ENCODE data around the gene SCYGR1. TPM values are rescaled to one million over a fixed set of nuclear protein-coding genes. Genes with fewer than 3 reads are reported as not detected.

SCYGR1 gene
- total RNA-seq, 3 donors from 2014 or later, result not detected

DNA sequence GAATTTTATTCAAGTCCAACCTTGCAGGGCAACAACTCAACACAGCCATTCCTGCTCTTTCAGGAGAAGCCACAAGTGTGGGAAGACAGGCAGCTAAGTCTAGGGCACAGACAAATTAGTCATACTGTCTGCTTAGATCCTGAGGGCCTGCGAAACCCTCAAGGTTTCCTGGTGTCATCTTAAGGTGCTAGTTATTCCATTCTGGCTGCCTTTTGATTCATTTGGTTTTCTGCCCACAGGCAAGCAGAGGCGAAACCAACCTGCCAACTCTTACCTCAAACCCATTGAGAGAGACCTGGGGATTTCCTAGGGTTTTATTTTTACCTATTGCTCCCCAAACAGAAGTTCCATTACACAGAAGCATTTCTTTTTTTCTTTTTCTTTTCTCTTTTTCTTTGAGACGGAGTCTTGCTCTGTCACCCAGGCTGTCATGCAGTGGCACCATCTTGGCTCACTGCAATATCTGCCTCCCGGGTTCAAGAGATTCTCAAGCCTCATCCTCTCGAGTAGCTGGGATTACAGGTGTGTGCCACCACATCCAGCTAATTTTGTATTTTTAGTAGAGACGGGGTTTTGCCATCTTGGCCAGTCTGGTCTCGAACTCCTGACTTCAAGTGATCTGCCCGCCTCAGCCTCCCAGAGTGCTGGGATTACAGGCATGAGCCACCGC is 23.7 kb upstream of the SCYGR1 start:
- no peaks in the 10 kb centered on the region for H3K36me3 Mint-ChIP-seq (ENCODE audit: insufficient read depth)
- peak overlapping the region; percentile 44 for H3K4me3 Mint-ChIP-seq
- no peaks in the 10 kb centered on the region for H3K9me3 Mint-ChIP-seq
- peaks cover 57% of the 10 kb centered on the region for H3K4me1 Mint-ChIP-seq (ENCODE audit: low read depth)
- peak; percentile 42 for DNase-seq
- no peaks in the 10 kb centered on the region for H3K27me3 Mint-ChIP-seq (ENCODE audit: low read depth)
- peak; percentile 93 to 95 for ATAC-seq

DNA sequence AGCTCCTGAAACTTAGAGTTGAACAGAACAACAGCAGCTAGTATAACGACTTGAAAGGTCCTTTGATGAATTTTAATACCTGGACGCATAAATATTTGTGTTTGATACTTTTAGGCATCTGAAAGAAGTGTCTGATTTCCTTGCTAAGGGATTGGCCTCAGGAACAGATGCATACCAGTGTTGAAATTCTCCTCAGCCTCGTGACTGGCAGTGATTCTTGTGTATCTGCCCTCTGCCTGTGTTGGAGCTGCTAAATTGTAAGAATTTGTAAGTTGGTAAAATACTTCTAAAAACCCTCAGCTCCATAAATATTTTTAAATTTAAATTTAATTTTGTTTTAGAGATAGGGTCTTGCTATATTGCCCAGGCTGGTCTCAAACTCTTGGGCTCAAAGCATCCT is 22.4 kb upstream of the SCYGR1 start:
- no peak overlapping the region for H3K4me3 Mint-ChIP-seq
- DNase-seq (no peak), ATAC-seq (no peak)
- H3K27me3 Mint-ChIP-seq (ENCODE audit: low read depth), result no peaks in the 10 kb centered on the region
- peaks cover 58% of the 10 kb centered on the region for H3K4me1 Mint-ChIP-seq (ENCODE audit: low read depth)
- no peaks in the 10 kb centered on the region for H3K9me3 Mint-ChIP-seq
- H3K36me3 Mint-ChIP-seq (ENCODE audit: insufficient read depth), result no peaks in the 10 kb centered on the region

DNA sequence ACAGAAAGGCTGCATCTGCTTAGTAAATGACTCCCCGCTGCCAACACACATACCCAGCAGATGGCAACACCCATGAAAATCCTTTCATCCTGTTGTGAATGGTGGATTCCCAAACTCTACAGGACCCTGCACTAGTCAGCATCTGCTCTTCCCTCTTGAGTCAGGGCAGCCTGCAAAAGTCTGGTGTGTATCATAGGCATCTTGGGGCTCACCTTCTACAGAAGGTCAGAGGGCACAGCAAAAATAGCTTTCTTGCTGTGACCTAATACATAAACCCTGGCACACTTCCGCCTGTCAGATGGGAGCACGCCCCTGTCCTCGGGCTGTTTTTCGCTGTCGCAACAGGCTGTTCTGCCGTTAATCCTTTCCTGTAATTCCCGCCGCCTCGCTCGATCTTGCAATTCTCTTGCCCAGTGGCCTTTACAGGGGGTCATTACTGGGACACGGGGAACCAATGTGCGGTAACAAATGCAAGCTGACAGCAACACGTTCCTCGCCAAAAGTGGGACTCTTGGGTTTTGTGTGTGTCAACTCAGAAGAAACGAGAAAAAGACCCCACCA is 19.9 kb upstream of the SCYGR1 start:
- ATAC-seq (no peak), DNase-seq (no peak)
- no peaks in the 10 kb centered on the region for H3K9me3 Mint-ChIP-seq
- H3K4me1 Mint-ChIP-seq (ENCODE audit: low read depth), result peaks cover 54% of the 10 kb centered on the region
- no peaks in the 10 kb centered on the region for H3K36me3 Mint-ChIP-seq (ENCODE audit: insufficient read depth)
- H3K27me3 Mint-ChIP-seq (ENCODE audit: low read depth), result no peaks in the 10 kb centered on the region
- H3K4me3 Mint-ChIP-seq, result no peak overlapping the region

DNA sequence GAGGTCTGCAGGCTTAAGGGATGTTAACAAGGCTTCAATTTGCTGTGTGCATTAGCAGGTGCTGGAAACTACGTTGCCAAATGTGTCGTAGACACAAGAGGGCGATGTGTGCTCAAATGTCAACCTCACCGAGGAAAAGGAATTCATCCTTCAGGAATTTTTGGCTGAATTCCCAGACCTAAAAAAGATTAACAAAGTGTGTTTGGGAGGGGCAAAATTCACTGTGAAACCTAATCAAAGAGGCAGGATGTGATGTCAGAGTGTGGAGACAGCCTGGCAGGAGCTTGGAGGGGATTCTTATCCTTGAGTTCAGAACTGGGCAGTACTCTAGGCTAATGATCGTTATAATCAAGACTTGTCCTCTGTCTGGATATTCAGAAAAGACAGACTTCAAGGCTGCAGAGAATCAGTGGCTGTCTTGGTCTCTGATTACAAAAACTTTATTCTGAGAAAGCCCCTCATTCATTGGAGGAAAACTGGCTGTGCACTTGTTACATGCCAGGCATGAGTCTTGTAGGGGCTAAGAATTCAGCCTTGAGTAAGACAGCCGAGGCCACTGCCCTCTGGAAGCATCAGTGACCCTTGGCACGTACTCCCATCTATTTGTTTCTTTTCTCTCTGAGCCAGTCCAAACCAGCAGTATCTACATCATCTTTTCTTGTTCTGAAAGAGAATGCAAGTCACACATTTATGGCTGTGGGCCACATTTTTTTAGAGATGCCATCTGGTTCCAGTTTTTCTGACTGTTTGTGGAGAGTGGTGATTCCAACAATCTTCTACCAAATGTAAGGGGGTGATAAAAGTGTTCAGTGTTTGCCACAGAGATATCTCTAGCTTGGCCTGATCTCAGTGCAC is 18.7 kb upstream of the SCYGR1 start:
- no peaks in the 10 kb centered on the region for H3K36me3 Mint-ChIP-seq (ENCODE audit: insufficient read depth)
- H3K9me3 Mint-ChIP-seq, result no peaks in the 10 kb centered on the region
- DNase-seq (no peak), ATAC-seq (no peak)
- H3K27me3 Mint-ChIP-seq (ENCODE audit: low read depth), result peaks cover under 1% of the 10 kb centered on the region
- H3K4me3 Mint-ChIP-seq, result no peak overlapping the region
- H3K4me1 Mint-ChIP-seq (ENCODE audit: low read depth), result peaks cover 42% of the 10 kb centered on the region

DNA sequence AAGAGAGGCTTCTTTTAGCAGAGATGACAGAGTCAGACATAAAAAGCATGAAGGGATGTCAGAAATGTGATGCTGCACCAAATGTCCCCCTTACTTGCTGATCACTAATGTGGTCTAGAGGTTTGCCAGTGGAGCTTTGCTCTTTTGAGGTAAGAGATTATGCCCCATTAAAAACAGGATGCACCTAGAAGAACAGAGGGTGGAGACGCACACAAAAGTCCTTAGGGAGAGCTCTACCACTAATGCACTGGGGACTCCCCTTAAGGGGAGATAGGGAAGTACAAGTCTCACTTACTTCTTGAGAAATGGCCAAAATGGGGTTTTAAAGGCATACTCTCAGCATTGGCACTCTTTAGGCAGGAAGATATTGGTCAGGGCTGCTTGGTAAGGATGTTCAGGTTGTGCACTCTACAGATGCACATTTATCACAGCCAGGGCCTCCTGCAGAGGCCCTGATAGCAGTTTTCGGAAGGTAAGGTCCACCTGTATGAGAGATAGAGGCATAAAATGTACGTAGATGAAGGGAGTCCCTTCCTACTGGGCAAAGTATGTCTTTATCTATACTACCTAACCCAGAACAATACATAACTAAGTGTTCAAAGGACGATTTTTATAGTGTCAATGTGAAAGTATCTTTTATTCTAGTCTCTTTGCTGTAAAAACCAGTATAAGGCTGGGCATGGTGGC is 17.0 kb upstream of the SCYGR1 start:
- peaks cover 30% of the 10 kb centered on the region for H3K4me1 Mint-ChIP-seq (ENCODE audit: low read depth)
- H3K27me3 Mint-ChIP-seq (ENCODE audit: low read depth), result peaks cover 2% of the 10 kb centered on the region
- DNase-seq (no peak), ATAC-seq (no peak)
- H3K4me3 Mint-ChIP-seq, result no peak overlapping the region
- H3K36me3 Mint-ChIP-seq (ENCODE audit: insufficient read depth), result no peaks in the 10 kb centered on the region
- no peaks in the 10 kb centered on the region for H3K9me3 Mint-ChIP-seq

- Mint-ChIP-seq H3K36me3 (ENCODE audit: insufficient read depth) (no peaks in the 10 kb centered on the region), H3K9me3 (no peaks in the 10 kb centered on the region), H3K4me1 (ENCODE audit: low read depth) (peaks cover 28% of the 10 kb centered on the region), H3K27me3 (ENCODE audit: low read depth) (peaks cover 2% of the 10 kb centered on the region), H3K4me3 (no peak overlapping the region)
- DNase-seq (no peak), ATAC-seq (peak; percentile 41 to 64)
These were observed 15.2 kb upstream of the SCYGR1 start for GRCh38 chr2:227402959-227403358.

DNA sequence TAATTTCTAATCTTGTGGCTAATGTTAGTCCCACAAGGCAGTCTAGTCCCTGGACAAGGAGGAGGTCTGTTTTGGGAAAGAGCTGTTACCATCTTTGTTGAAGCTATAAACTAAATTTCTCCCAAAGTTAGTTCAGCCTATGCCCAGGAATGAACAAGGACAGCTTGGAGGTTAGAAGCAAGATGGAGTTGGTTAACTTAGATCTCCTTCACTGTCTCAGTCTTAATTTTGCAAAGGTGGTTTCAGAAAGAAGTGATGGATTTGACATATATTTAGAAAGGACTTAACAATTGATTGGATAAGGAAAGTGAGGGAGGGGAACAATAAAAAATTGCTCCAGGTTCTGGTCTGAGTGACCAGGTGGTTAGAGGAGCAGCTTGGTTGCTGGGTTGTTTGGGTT is 14.6 kb upstream of the SCYGR1 start:
- no peak overlapping the region for H3K4me3 Mint-ChIP-seq
- peaks cover 30% of the 10 kb centered on the region for H3K4me1 Mint-ChIP-seq (ENCODE audit: low read depth)
- peaks cover 2% of the 10 kb centered on the region for H3K27me3 Mint-ChIP-seq (ENCODE audit: low read depth)
- H3K36me3 Mint-ChIP-seq (ENCODE audit: insufficient read depth), result no peaks in the 10 kb centered on the region
- DNase-seq (no peak), ATAC-seq (no peak)
- H3K9me3 Mint-ChIP-seq, result no peaks in the 10 kb centered on the region

DNA sequence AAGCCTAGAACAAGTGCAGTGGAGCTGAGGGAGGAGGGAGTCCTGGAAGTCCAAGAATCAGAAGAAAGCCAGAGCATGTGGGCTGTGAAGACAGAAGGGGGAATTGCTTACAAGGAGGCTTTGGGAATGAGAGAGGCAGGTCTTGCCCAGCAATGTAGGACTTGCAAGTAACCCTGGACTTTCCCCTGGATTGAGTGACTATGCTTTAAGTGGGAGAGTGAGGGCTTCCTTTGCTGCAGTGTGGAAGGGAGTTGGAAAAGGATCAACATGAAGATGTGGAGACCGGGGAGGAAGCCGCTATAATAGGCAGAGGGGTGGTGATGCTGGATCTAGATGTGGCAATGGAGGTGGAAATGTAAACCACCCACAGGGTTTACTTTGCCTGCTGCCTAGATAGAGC is 13.8 kb upstream of the SCYGR1 start:
- Mint-ChIP-seq H3K4me3 (no peak overlapping the region), H3K27me3 (ENCODE audit: low read depth) (peaks cover 2% of the 10 kb centered on the region), H3K36me3 (ENCODE audit: insufficient read depth) (no peaks in the 10 kb centered on the region), H3K4me1 (ENCODE audit: low read depth) (peaks cover 26% of the 10 kb centered on the region), H3K9me3 (no peaks in the 10 kb centered on the region)
- DNase-seq (no peak), ATAC-seq (no peak)

GRCh38 chr2:227398684-227399670 is 11.2 kb upstream of the SCYGR1 start:
- Mint-ChIP-seq H3K4me1 (ENCODE audit: low read depth) (peaks cover 9% of the 10 kb centered on the region), H3K4me3 (no peak overlapping the region), H3K9me3 (no peaks in the 10 kb centered on the region), H3K27me3 (ENCODE audit: low read depth) (peaks cover 2% of the 10 kb centered on the region), H3K36me3 (ENCODE audit: insufficient read depth) (no peaks in the 10 kb centered on the region)
- no peak for ATAC-seq
- no peak for DNase-seq

- no peak for DNase-seq
- H3K4me3 Mint-ChIP-seq, result no peak overlapping the region
- no peaks in the 10 kb centered on the region for H3K9me3 Mint-ChIP-seq
- peaks cover 6% of the 10 kb centered on the region for H3K4me1 Mint-ChIP-seq (ENCODE audit: low read depth)
- H3K36me3 Mint-ChIP-seq (ENCODE audit: insufficient read depth), result no peaks in the 10 kb centered on the region
- no peak for ATAC-seq
- H3K27me3 Mint-ChIP-seq (ENCODE audit: low read depth), result peaks cover 2% of the 10 kb centered on the region
These were observed 9.8 kb upstream of the SCYGR1 start for GRCh38 chr2:227397562-227397961.

GRCh38 chr2:227395556-227395955 is 7.8 kb upstream of the SCYGR1 start:
- no peaks in the 10 kb centered on the region for H3K27me3 Mint-ChIP-seq (ENCODE audit: low read depth)
- H3K9me3 Mint-ChIP-seq, result no peaks in the 10 kb centered on the region
- H3K4me3 Mint-ChIP-seq, result no peak overlapping the region
- H3K36me3 Mint-ChIP-seq (ENCODE audit: insufficient read depth), result no peaks in the 10 kb centered on the region
- peaks cover 6% of the 10 kb centered on the region for H3K4me1 Mint-ChIP-seq (ENCODE audit: low read depth)
- no peak for DNase-seq
- ATAC-seq, result no peak

DNA sequence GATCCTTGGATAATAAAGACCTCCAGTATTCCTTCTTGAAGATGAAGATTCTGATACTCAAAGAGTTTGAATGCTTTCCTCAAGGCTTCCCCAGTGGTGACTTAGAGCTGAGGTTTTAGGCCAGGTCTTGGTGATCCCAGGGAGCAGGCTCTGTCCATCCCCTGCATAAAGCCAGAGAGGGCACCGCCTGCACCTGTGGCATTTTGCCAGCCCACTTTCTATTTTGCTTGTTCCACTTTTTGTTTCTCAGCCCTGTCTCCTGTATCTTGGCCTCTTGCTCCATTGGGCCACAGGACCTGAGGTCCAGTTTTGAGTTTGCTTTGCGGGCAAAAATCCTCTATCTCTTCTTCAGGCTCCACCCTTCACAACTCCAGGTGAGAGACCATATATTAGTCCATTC is 6.7 kb upstream of the SCYGR1 start:
- ATAC-seq (no peak), DNase-seq (no peak)
- Mint-ChIP-seq H3K9me3 (no peaks in the 10 kb centered on the region), H3K27me3 (ENCODE audit: low read depth) (no peaks in the 10 kb centered on the region), H3K4me3 (no peak overlapping the region), H3K36me3 (ENCODE audit: insufficient read depth) (no peaks in the 10 kb centered on the region), H3K4me1 (ENCODE audit: low read depth) (peaks cover 6% of the 10 kb centered on the region)

- H3K36me3 Mint-ChIP-seq (ENCODE audit: insufficient read depth), result no peaks in the 10 kb centered on the region
- H3K4me1 Mint-ChIP-seq (ENCODE audit: low read depth), result peaks cover 12% of the 10 kb centered on the region
- no peak overlapping the region for H3K4me3 Mint-ChIP-seq
- ATAC-seq (no peak), DNase-seq (no peak)
- no peaks in the 10 kb centered on the region for H3K27me3 Mint-ChIP-seq (ENCODE audit: low read depth)
- no peaks in the 10 kb centered on the region for H3K9me3 Mint-ChIP-seq
These were observed 2.9 kb upstream of the SCYGR1 start for GRCh38 chr2:227390468-227391256.
